GM12878 (cell line): ENCODE data around the gene DPH1. TPM values are rescaled to one million over a fixed set of nuclear protein-coding genes. Genes with fewer than 3 reads are reported as not detected.
A peak's percentile ranks its signal among the peaks of the same experiment; 100 is the strongest.

Source experiments
- BCL3 ChIP-seq: IDR thresholded peaks from 2 replicates; pipeline ENCODE4 v1.6.1; 2011; ENCODE audit warnings: borderline replicate concordance, low read depth, mild to moderate bottlenecking, moderate library complexity, low read length; ENCODE audit not compliant: insufficient read depth, poor library complexity, severe bottlenecking
- CHD4 ChIP-seq: fragments of 200-600 bp; sonication (generic); IDR thresholded peaks from 2 replicates; pipeline ENCODE4 v1.6.1; 2016; ENCODE audit warnings: mild to moderate bottlenecking
- CUX1 ChIP-seq: IDR thresholded peaks from 2 replicates; pipeline ENCODE4 v1.6.1; 2012; ENCODE audit warnings: improper control_type of control experiment, low read depth, low read length; ENCODE audit not compliant: insufficient replicate concordance
- E2F4 ChIP-seq: IDR thresholded peaks from 2 replicates; pipeline ENCODE4 v1.6.1; 2012; ENCODE audit warnings: low read depth, low read length, improper control_type of control experiment
- HCFC1 ChIP-seq: fragments of 150-350 bp; IDR thresholded peaks from 2 replicates; pipeline ENCODE4 v1.6.1; 2014; ENCODE audit warnings: low read length
- HSF1 ChIP-seq: fragments of 150-350 bp; IDR thresholded peaks from 2 replicates; pipeline ENCODE4 v1.6.1; 2014; ENCODE audit warnings: mild to moderate bottlenecking, low read depth, low read length
- IKZF2 ChIP-seq, 2 experiments: fragments of 450-650 bp; IDR thresholded peaks; 2 replicates each; pipeline ENCODE4 v1.6.1; 2017; ENCODE audit warnings: mild to moderate bottlenecking in 2 of 2, moderate library complexity in 2 of 2
- IRF5 ChIP-seq: fragments of 450-650 bp; IDR thresholded peaks from 2 replicates; pipeline ENCODE4 v1.6.1; 2017; ENCODE audit warnings: borderline replicate concordance
- MYC ChIP-seq: IDR thresholded peaks from 2 replicates; pipeline ENCODE4 v1.6.1; 2011; ENCODE audit warnings: mild to moderate bottlenecking, low read length, moderate library complexity, inconsistent platforms; ENCODE audit not compliant: insufficient read depth, insufficient replicate concordance, insufficient read length, severe bottlenecking
- NR2F1 ChIP-seq: fragments of 450-650 bp; conservative IDR thresholded peaks from 2 replicates; pipeline ENCODE4 v1.6.1; 2017; ENCODE audit warnings: mild to moderate bottlenecking
- PBX3 ChIP-seq: IDR thresholded peaks from 2 replicates; pipeline ENCODE4 v1.6.1; 2011; ENCODE audit warnings: mild to moderate bottlenecking, low read depth, low read length, moderate library complexity; ENCODE audit not compliant: insufficient replicate concordance
- PKNOX1 ChIP-seq: fragments of 450-650 bp; IDR thresholded peaks from 2 replicates; pipeline ENCODE4 v1.6.1; 2016; ENCODE audit warnings: mild to moderate bottlenecking
- PML ChIP-seq: IDR thresholded peaks from 2 replicates; pipeline ENCODE4 v1.6.1; 2012; ENCODE audit warnings: low read length, inconsistent platforms
- POU2F2 ChIP-seq: IDR thresholded peaks from 3 replicates; pipeline ENCODE4 v1.6.1; 2011; ENCODE audit warnings: low read depth, mild to moderate bottlenecking, low read length, borderline replicate concordance
- SMAD1 ChIP-seq: fragments of 450-650 bp; IDR thresholded peaks from 2 replicates; pipeline ENCODE4 v1.6.1; 2018; ENCODE audit warnings: mild to moderate bottlenecking, low read depth; ENCODE audit not compliant: partially characterized antibody
- SP1 ChIP-seq: IDR thresholded peaks from one replicate; pipeline ENCODE4 v1.6.1; 2011; ENCODE audit warnings: low read depth, low read length
- ZNF622 ChIP-seq: fragments of 450-650 bp; IDR thresholded peaks from 2 replicates; pipeline ENCODE4 v1.6.1; 2017; ENCODE audit warnings: mild to moderate bottlenecking, inconsistent platforms
- polyA plus RNA-seq, 11 experiments: library from polyadenylated mRNA; depleted of rRNA in 4 of 11; unstranded in 6 of 11; stranded (reverse) in 5 of 11; fragments of >200 nt; fragmentation: Nextera tagmentation in 4 of 11; fragmentation: Illumina TruSeq in 1 of 11; extraction: Ambion mirVana in 4 of 11; extraction: Trizol in 1 of 11; gene quantifications; 1 replicate in 1 of 11; 2 replicates in 10 of 11; pipeline versions ENCODE4 v1.2.1 to v1.2.3, GENCODE V29; 2011 to 2016; ENCODE audit warnings: inconsistent platforms in 2 of 11, missing spikeins in 2 of 11, low read depth in 1 of 11
- total RNA-seq, 4 experiments: library from RNA; depleted of rRNA in 3 of 4; stranded (reverse); fragments of >200 nt in 3 of 4; fragmentation: Illumina TruSeq in 1 of 4; extraction: Trizol in 1 of 4; gene quantifications; 2 replicates each; pipeline versions ENCODE4 v1.2.1 to v1.2.3, GENCODE V29; 2013 to 2021

Gene DPH1
- total and polyA plus RNA-seq, 10 of the 15 experiments (the other 5 are each of a cell fraction or from before 2014, with no cell fraction given), result 0.29 to 33.6 (median 20.2) TPM

- peak; percentile 97 for TF ChIP-seq BCL3
- peak; percentile 92 for TF ChIP-seq CUX1
- peak; percentile 63; the same call in 1 of the 3 replicates for TF ChIP-seq POU2F2
- peak; percentile 48 for TF ChIP-seq SMAD1
- TF ChIP-seq PKNOX1, result no peak
- no peak for TF ChIP-seq E2F4
- no peak for TF ChIP-seq CHD4
- TF ChIP-seq PML, result no peak
- TF ChIP-seq NR2F1, result peak; percentile 96
- peak; percentile 82 to 90 for TF ChIP-seq IKZF2 (IDR thresholded peaks at IDR 0.05)
- TF ChIP-seq MYC, result no peak
- TF ChIP-seq SP1, result peak; percentile 34
- TF ChIP-seq IRF5, result no peak
- no peak for TF ChIP-seq HCFC1
- no peak for TF ChIP-seq ZNF622
- no peak for TF ChIP-seq PBX3
- no peak for TF ChIP-seq HSF1
Measured at GRCh38 chr17:2083613-2084035, 53.7 kb downstream of the DPH1 start (continued).
